Smooth muscle cell (in vitro differentiated cells): Measurements from ENCODE around the gene VPS35. TPM values are rescaled to one million over a fixed set of nuclear protein-coding genes. Genes with fewer than 3 reads are reported as not detected.
"Not testable (repeated sequence)": the region's sequence is repeated elsewhere in the genome, so short reads cannot be mapped to it uniquely, and the experiment has no call there.

ENCODE experiments used
- DNase-seq: peaks from one replicate; lab custom pipeline; 2025; ENCODE audit not compliant: unreplicated experiment; lab: John Stamatoyannopoulos, UW
- H2AFZ ChIP-seq: fragments of 200-600 bp; sonication (generic); 2 replicates; pipeline ENCODE4 v1.6.0; 2016; ENCODE audit warnings: antibody characterized with exemption, low read depth, mild to moderate bottlenecking
- H3F3A ChIP-seq: fragments of 200-600 bp; sonication (generic); 2 replicates; pipeline ENCODE4 v1.6.0; 2017; ENCODE audit warnings: antibody characterized with exemption, low read depth
- H3K27ac ChIP-seq: fragments of 200-600 bp; sonication (generic); 2 replicates; pipeline ENCODE4 v1.5.1; 2016; ENCODE audit warnings: low read depth, mild to moderate bottlenecking
- H3K27me3 ChIP-seq: fragments of 200-600 bp; sonication (generic); 2 replicates; pipeline ENCODE4 v1.6.1; 2016; ENCODE audit warnings: low read depth, mild to moderate bottlenecking
- H3K36me3 ChIP-seq: fragments of 200-600 bp; sonication (generic); 2 replicates; pipeline ENCODE4 v1.5.1; 2016; ENCODE audit warnings: low read depth
- H3K4me1 ChIP-seq: fragments of 200-600 bp; sonication (generic); 2 replicates; pipeline ENCODE4 v1.5.1; 2016; ENCODE audit warnings: low read depth
- H3K4me2 ChIP-seq: fragments of 200-600 bp; sonication (generic); 2 replicates; pipeline ENCODE4 v1.6.0; 2016; ENCODE audit warnings: mild to moderate bottlenecking
- H3K4me3 ChIP-seq: fragments of 200-600 bp; sonication (generic); 2 replicates; pipeline ENCODE4 v1.5.1; 2016; ENCODE audit warnings: mild to moderate bottlenecking
- H3K79me2 ChIP-seq: fragments of 200-600 bp; sonication (generic); 2 replicates; pipeline ENCODE4 v1.6.0; 2016; ENCODE audit warnings: low read depth, mild to moderate bottlenecking
- H3K9ac ChIP-seq: fragments of 200-600 bp; sonication (generic); 2 replicates; pipeline ENCODE4 v1.6.0; 2016; ENCODE audit warnings: low read depth
- H3K9me3 ChIP-seq: fragments of 200-600 bp; sonication (generic); replicated peaks from 2 replicates; pipeline ENCODE4 v1.5.1; 2016; ENCODE audit warnings: low read depth
- H4K20me1 ChIP-seq: fragments of 200-600 bp; sonication (generic); 2 replicates; pipeline ENCODE4 v1.6.0; 2016; ENCODE audit warnings: low read depth
- WGBS: methylation state at CpG from one replicate; pipeline ENCODE4 v1.1.7; 2016; ENCODE audit warnings: low lambda C conversion rate; 5-methylcytosine and 5-hydroxymethylcytosine counted together
- polyA plus RNA-seq: library from polyadenylated mRNA; unstranded; fragments of >200 nt; fragmentation: Nextera tagmentation; extraction: Ambion mirVana; gene quantifications from 2 replicates; pipeline ENCODE4 v1.2.1, GENCODE V29; 2016
- total RNA-seq: library from RNA; depleted of rRNA; stranded (reverse); fragments of >200 nt; gene quantifications from 2 replicates; pipeline ENCODE4 v1.2.3, GENCODE V29; 2014
- TF ChIP-seq, protein P1 (sequence below): fragments of 200-600 bp; sonication (generic); IDR thresholded peaks from 2 replicates; pipeline ENCODE4 v1.5.1; 2017; ENCODE audit warnings: borderline replicate concordance, mild to moderate bottlenecking, antibody characterized with exemption; ENCODE audit not compliant: insufficient read depth, poor library complexity, severe bottlenecking

Gene VPS35
- total and polyA plus RNA-seq, 2 experiments from 2014 or later: 59.5 to 103 TPM

DNA sequence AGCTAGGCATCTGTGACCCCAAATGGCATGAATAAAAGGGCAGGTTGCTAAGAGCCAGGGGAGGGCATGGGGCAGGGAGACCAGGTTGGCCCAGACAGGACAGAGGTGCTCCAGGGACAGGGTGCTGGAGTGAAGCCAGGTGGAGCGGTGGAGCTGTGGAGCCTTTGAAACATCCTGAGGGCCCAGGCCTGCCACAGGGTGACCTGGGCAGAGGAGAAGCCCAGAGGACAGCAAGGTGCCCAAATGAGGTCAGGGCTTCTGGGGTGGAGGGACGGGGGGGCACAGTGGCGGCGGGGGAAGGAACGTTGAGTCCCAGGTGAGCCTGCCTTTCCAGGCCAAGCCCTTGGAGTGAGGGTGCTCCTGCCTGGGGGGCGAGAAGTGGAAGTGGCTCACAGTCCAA, 65.3 kb downstream of the VPS35 start:
- peaks cover 20% of the 10 kb centered on the region for H3K79me2 ChIP-seq
- H2AFZ ChIP-seq, H3K9ac ChIP-seq, H4K20me1 ChIP-seq, H3K36me3 ChIP-seq, H3K27ac ChIP-seq, DNase-seq, H3K9me3 ChIP-seq, H3K4me3 ChIP-seq, H3F3A ChIP-seq, H3K4me2 ChIP-seq, H3K4me1 ChIP-seq, H3K27me3 ChIP-seq: not testable (repeated sequence)
- 90% methylated on average over 4 of the region's 6 CpGs for WGBS

DNA sequence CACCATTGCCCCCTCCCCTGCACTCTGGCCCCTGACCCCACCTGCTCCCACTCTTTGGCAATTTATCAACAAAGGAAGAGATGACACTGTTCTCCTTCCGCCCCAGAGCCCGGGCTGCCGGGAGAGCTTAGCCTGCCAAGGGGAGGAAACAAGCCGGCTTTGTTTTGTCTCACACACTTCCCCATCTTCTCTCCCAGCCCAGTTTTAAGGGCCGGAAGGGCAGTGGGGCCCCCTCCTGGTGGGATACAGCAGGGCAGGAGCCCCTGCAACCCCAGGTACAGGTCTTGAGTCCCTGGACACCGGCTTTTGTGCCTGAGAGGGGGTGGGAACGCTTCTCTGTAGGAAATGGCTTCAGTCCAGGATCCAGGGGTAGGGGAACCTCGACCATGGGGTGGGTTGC, 65.7 kb downstream of the VPS35 start:
- H3K4me2 ChIP-seq, H3F3A ChIP-seq, H3K9me3 ChIP-seq, H3K9ac ChIP-seq, H4K20me1 ChIP-seq, H3K4me1 ChIP-seq, DNase-seq, H3K36me3 ChIP-seq, H2AFZ ChIP-seq, H3K27ac ChIP-seq, H3K27me3 ChIP-seq, H3K4me3 ChIP-seq: not testable (repeated sequence)
- H3K79me2 ChIP-seq: peaks cover 20% of the 10 kb centered on the region
- 29% methylated on average over 5 of the region's 8 CpGs for WGBS

DNA sequence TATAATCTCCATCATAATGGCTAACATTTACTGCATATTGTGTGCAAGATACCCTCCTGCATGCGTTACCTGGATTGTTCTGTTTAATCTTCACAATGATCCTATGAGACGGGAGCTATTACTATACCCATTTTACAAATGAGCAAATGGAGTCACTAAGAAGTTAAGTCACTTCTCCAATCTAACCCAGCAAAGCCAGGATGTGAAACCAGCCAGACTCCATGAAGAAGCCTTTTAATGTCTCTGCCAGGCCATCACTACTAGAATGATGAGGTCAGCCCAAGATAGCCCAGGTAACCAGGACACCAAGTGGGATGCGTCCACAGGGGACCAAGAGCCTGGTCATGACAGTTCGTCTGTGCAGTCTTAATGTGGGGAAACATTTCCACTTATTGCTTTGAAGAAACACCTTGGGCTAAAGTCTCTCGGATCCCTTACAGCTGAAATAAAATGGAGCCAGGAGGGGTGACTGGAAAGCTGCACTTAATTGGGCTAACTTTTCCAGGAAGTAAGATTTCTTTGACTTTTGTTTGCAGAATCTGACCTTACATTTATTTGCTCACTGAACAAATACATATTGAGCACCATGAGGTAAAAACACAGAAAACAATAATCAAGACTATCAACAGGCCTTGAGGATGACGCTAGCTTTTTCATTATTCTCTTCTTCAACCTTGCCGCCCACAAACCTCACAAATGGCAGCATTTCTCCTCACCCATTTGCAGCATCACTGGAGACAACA, 66.9 kb downstream of the VPS35 start:
- WGBS: 92% methylated on average over 7 of the region's 7 CpGs
- Histone ChIP-seq H3K4me2 (peak overlapping the region; percentile 93), H3F3A (no peaks in the 10 kb centered on the region), H3K9ac (no peak overlapping the region), H3K9me3 (no peaks in the 10 kb centered on the region), H4K20me1 (no peaks in the 10 kb centered on the region), H3K4me1 (no peaks in the 10 kb centered on the region), H3K27ac (no peak overlapping the region), H3K36me3 (no peaks in the 10 kb centered on the region), H3K79me2 (peaks cover 20% of the 10 kb centered on the region), H3K27me3 (no peaks in the 10 kb centered on the region), H2AFZ (no peak overlapping the region), H3K4me3 (no peak overlapping the region)
- no peak for DNase-seq
- TF ChIP-seq, protein P1, sequence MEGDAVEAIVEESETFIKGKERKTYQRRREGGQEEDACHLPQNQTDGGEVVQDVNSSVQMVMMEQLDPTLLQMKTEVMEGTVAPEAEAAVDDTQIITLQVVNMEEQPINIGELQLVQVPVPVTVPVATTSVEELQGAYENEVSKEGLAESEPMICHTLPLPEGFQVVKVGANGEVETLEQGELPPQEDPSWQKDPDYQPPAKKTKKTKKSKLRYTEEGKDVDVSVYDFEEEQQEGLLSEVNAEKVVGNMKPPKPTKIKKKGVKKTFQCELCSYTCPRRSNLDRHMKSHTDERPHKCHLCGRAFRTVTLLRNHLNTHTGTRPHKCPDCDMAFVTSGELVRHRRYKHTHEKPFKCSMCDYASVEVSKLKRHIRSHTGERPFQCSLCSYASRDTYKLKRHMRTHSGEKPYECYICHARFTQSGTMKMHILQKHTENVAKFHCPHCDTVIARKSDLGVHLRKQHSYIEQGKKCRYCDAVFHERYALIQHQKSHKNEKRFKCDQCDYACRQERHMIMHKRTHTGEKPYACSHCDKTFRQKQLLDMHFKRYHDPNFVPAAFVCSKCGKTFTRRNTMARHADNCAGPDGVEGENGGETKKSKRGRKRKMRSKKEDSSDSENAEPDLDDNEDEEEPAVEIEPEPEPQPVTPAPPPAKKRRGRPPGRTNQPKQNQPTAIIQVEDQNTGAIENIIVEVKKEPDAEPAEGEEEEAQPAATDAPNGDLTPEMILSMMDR: no peak

DNA sequence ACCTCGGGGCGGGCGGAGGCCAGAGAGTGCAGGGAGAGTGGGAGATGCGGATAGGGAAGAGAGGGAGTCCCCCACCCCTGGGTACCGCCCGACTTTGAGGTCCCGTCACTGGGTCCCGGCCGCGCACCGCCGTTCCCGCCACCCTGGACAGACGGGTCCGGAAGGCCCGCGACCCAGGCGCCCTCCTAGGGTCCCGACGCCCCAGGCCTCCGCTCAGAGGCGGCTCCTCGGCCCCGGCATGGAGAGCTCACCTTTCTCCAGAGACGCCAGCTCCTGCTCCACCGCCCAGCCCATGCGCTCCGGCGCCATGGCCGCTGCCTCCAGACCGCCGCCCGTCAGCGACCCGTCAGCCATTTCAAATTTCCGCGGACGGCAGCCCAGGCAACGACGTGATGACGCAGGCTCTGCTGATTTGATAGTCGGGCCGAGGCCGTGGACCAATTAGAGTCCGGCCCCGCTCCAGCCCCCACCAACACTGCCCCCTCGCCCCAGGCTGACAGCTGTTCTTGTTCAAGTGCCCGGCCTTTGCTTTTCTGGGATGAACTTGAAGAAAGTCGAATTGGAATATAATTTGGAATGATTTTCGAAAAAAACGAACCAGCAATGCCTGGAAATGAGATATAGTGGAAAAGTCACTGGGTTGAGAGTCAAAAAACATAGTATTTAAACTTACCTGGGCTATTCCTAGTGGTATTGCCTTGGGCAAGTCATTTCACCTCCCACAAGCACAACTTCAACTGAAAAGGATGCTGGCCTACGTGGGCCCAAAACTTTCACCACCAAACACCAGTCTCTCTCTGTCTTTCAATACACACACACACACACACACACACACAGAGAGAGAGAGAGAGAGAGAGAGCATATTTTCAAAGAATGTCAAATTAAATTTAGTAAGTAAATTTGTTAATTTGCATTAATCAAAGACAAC, 67.7 kb downstream of the VPS35 start, which contains the start of gene SHCBP1:
TSS of gene SHCBP1 (minus strand) at position 374 of the 928 bp plus-strand sequence. CDS start at position 354, 20 bp downstream.
- no peak within 1 kb of the TSS for H3K27ac ChIP-seq
- H3K9ac ChIP-seq: peak within 1 kb of the TSS; percentile 13
- no peaks in the 10 kb centered on the region for H3K36me3 ChIP-seq
- no peaks in the 10 kb centered on the region for H3K9me3 ChIP-seq
- no peaks in the 10 kb centered on the region for H3K4me1 ChIP-seq
- H3K4me3 ChIP-seq: peak within 1 kb of the TSS; percentile 78
- TF ChIP-seq, protein P1: no peak
- no peaks in the 10 kb centered on the region for H3K27me3 ChIP-seq
- H4K20me1 ChIP-seq: no peaks in the 10 kb centered on the region
- no peaks in the 10 kb centered on the region for H3F3A ChIP-seq
- H2AFZ ChIP-seq: peak within 1 kb of the TSS; percentile 63
- peak within 1 kb of the TSS; percentile 93 for H3K4me2 ChIP-seq
- WGBS: 1% methylated on average over 46 of the region's 52 CpGs
- H3K79me2 ChIP-seq: peaks cover 20% of the 10 kb centered on the region
- peak; percentile 51 for DNase-seq
